ENCODE measurements around the gene CES3. TPM values are rescaled to one million over a fixed set of nuclear protein-coding genes. Genes with fewer than 3 reads are reported as not detected.

Gene CES3
- total RNA-seq, 4 donors from 2014 or later: 1.4 to 2.2 (median 1.5) TPM; not detected in 1

DNA sequence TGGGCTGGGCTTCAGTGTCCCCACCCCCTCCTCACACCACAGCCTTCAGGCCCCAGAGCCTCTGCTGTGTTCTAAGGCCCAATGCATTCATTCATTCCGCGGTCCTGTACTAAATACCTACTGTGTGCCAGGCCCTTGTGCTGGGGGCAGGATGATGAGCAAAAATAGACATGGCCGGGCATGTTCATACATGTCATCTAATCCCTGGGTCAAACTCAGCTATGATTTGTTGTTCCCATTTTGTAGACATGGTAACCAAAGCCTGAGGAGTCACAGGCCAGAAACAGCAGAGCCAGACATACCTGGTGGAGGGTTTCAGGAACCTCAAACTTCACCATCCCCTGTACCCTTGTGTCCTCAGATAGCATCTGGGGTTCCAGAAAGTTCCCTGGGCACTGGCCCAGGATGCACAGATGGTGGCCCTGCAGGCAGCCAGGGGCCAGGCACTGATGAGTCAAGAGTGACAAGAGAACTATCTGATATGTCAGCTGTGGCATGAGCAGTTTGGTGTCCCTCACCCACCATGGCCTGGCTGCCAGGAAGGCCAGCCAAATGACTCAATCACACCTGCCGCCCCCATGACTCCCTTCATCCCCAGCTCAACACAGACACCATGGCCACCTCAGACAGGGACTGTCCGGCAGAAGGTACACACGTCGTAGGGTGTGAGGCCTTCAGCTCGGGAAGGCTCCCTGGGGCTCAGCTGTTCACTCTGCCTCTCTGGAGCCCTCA lies 33.0 kb upstream of the CES3 start:
- no peak for DNase-seq (ENCODE audit: low spot score in 2 of 2)
- Histone ChIP-seq H3K27me3 (peaks cover 24% of the 10 kb centered on the region), H3K36me3 (no peaks in the 10 kb centered on the region), H3K4me3 (no peak overlapping the region), H3K4me1 (peaks cover 50% of the 10 kb centered on the region), H3K27ac (no peak overlapping the region), H3K9me3 (no peaks in the 10 kb centered on the region)
- no peak for TF ChIP-seq POLR2A (IDR thresholded peaks at IDR 0.05)
- WGBS: 86% methylated on average over 3 of the region's 8 CpGs

- Histone ChIP-seq H3K27me3 (peaks cover 17% of the 10 kb centered on the region), H3K9me3 (no peaks in the 10 kb centered on the region), H3K36me3 (no peaks in the 10 kb centered on the region), H3K27ac (no peak overlapping the region), H3K4me1 (peaks cover 55% of the 10 kb centered on the region), H3K4me3 (no peak overlapping the region)
- TF ChIP-seq, protein P1, sequence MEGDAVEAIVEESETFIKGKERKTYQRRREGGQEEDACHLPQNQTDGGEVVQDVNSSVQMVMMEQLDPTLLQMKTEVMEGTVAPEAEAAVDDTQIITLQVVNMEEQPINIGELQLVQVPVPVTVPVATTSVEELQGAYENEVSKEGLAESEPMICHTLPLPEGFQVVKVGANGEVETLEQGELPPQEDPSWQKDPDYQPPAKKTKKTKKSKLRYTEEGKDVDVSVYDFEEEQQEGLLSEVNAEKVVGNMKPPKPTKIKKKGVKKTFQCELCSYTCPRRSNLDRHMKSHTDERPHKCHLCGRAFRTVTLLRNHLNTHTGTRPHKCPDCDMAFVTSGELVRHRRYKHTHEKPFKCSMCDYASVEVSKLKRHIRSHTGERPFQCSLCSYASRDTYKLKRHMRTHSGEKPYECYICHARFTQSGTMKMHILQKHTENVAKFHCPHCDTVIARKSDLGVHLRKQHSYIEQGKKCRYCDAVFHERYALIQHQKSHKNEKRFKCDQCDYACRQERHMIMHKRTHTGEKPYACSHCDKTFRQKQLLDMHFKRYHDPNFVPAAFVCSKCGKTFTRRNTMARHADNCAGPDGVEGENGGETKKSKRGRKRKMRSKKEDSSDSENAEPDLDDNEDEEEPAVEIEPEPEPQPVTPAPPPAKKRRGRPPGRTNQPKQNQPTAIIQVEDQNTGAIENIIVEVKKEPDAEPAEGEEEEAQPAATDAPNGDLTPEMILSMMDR (IDR thresholded peaks at IDR 0.05): no peak
- TF ChIP-seq POLR2A (IDR thresholded peaks at IDR 0.05) (no peak), POLR2AphosphoS5 (IDR thresholded peaks at IDR 0.05) (no peak), EP300 (IDR thresholded peaks at IDR 0.05) (no peak)
- WGBS: 84% methylated on average over 10 of the region's 10 CpGs
- DNase-seq (ENCODE audit: low spot score in 2 of 2): no peak
Observed at GRCh38 chr16:66928702-66929388, 32.2 kb upstream of the CES3 start.

GRCh38 chr16:66930189-66930588 lies 30.9 kb upstream of the CES3 start:
- TF ChIP-seq, protein P1 (IDR thresholded peaks at IDR 0.05): no peak
- TF ChIP-seq POLR2A (IDR thresholded peaks at IDR 0.05) (no peak), EP300 (IDR thresholded peaks at IDR 0.05) (no peak), POLR2AphosphoS5 (IDR thresholded peaks at IDR 0.05) (no peak)
- Histone ChIP-seq H3K36me3 (no peaks in the 10 kb centered on the region), H3K4me3 (no peak overlapping the region), H3K4me1 (peaks cover 49% of the 10 kb centered on the region), H3K9me3 (no peaks in the 10 kb centered on the region), H3K27me3 (peaks cover 4% of the 10 kb centered on the region), H3K27ac (no peak overlapping the region)
- 100% methylated on average over 1 of the region's 4 CpGs for WGBS
- DNase-seq (ENCODE audit: low spot score in 2 of 2): no peak

GRCh38 chr16:66931665-66932064 lies 29.4 kb upstream of the CES3 start:
- Histone ChIP-seq H3K27me3 (no peaks in the 10 kb centered on the region), H3K4me1 (peaks cover 50% of the 10 kb centered on the region), H3K9me3 (no peaks in the 10 kb centered on the region), H3K4me3 (no peak overlapping the region), H3K36me3 (no peaks in the 10 kb centered on the region), H3K27ac (no peak overlapping the region)
- 91% methylated on average over 2 of the region's 2 CpGs for WGBS
- no peak for DNase-seq (ENCODE audit: low spot score in 2 of 2)
- TF ChIP-seq POLR2AphosphoS5 (IDR thresholded peaks at IDR 0.05): no peak
- TF ChIP-seq EP300 (IDR thresholded peaks at IDR 0.05): no peak
- TF ChIP-seq POLR2A (IDR thresholded peaks at IDR 0.05): no peak
- TF ChIP-seq, protein P1 (IDR thresholded peaks at IDR 0.05): no peak

GRCh38 chr16:66932076-66932475 lies 29.0 kb upstream of the CES3 start:
- H3K36me3 ChIP-seq: no peaks in the 10 kb centered on the region
- peaks cover 47% of the 10 kb centered on the region for H3K4me1 ChIP-seq
- H3K9me3 ChIP-seq: no peaks in the 10 kb centered on the region
- H3K27me3 ChIP-seq: no peaks in the 10 kb centered on the region
- WGBS: 84% methylated on average over 3 of the region's 4 CpGs
- no peak for DNase-seq (ENCODE audit: low spot score in 2 of 2)
- no peak overlapping the region for H3K4me3 ChIP-seq
- no peak overlapping the region for H3K27ac ChIP-seq
- TF ChIP-seq POLR2A (IDR thresholded peaks at IDR 0.05) (no peak), EP300 (IDR thresholded peaks at IDR 0.05) (no peak), POLR2AphosphoS5 (IDR thresholded peaks at IDR 0.05) (no peak)
- TF ChIP-seq, protein P1 (IDR thresholded peaks at IDR 0.05): no peak
